Thyroid gland (tissue), 4 donors: Measurements from ENCODE around the gene FOXD2.

Experiments
- CTCF ChIP-seq, 6 experiments: fragments of 200-600 bp in 3 of 6; fragments of 450-650 bp in 3 of 6; sonication (generic) in 3 of 6; IDR thresholded peaks; one replicate each; pipeline ENCODE4 v1.5.1; 2016 to 2019; ENCODE audit warnings: antibody characterized with exemption in 6 of 6, mild to moderate bottlenecking in 2 of 6, inconsistent platforms in 1 of 6, moderate library complexity in 1 of 6
- POLR2A ChIP-seq, 2 donors: fragments of 450-650 bp; IDR thresholded peaks; one replicate each; pipeline ENCODE4 v1.6.1; 2017; ENCODE audit warnings: antibody characterized with exemption in 2 of 2, mild to moderate bottlenecking in 2 of 2, moderate library complexity in 1 of 2

- no peak for TF ChIP-seq CTCF (IDR thresholded peaks at IDR 0.05)
- no peak for TF ChIP-seq POLR2A (IDR thresholded peaks at IDR 0.05)
Measured at GRCh38 chr1:47395433-47395832, 42.4 kb upstream of the FOXD2 start.
